Loucy (cell line): ENCODE results near the gene PEMT.
A peak's percentile ranks its signal among the peaks of the same experiment; 100 is the strongest.

Source experiments
- H2AFZ ChIP-seq: fragments of 200-600 bp; sonication (generic); 2 replicates; pipeline ENCODE4 v1.6.0; 2016; ENCODE audit warnings: antibody characterized with exemption, mild to moderate bottlenecking, low read length, moderate library complexity
- H3F3A ChIP-seq: fragments of 200-600 bp; 2 replicates; pipeline ENCODE4 v1.6.0; 2016; ENCODE audit warnings: antibody characterized with exemption, low read depth, mild to moderate bottlenecking
- H3K27me3 ChIP-seq: fragments of 200-600 bp; sonication (generic); 2 replicates; pipeline ENCODE4 v1.6.1; 2014; ENCODE audit warnings: low read length, mild to moderate bottlenecking; ENCODE audit not compliant: insufficient read depth, poor library complexity, severe bottlenecking
- H3K36me3 ChIP-seq: fragments of 200-600 bp; sonication (generic); 2 replicates; pipeline ENCODE4 v1.6.1; 2016; ENCODE audit warnings: low read length; ENCODE audit not compliant: insufficient read depth
- H3K4me1 ChIP-seq: fragments of 200-600 bp; sonication (generic); 2 replicates; pipeline ENCODE4 v1.5.1; 2014; ENCODE audit warnings: low read length, mild to moderate bottlenecking; ENCODE audit not compliant: insufficient read depth, poor library complexity, severe bottlenecking
- H3K4me2 ChIP-seq: fragments of 200-600 bp; sonication (generic); 2 replicates; pipeline ENCODE4 v1.6.0; 2014; ENCODE audit warnings: antibody characterized with exemption, low read length, low read depth, mild to moderate bottlenecking; ENCODE audit not compliant: poor library complexity, severe bottlenecking
- H3K4me3 ChIP-seq: fragments of 200-600 bp; sonication (generic); 2 replicates; pipeline ENCODE4 v1.5.1; 2014; ENCODE audit warnings: low read length, mild to moderate bottlenecking, mixed read lengths; ENCODE audit not compliant: poor library complexity, severe bottlenecking
- H3K79me2 ChIP-seq: fragments of 200-600 bp; sonication (generic); 2 replicates; pipeline ENCODE4 v1.6.1; 2014; ENCODE audit warnings: low read length; ENCODE audit not compliant: insufficient read depth
- H3K9ac ChIP-seq: fragments of 200-600 bp; sonication (generic); 2 replicates; pipeline ENCODE4 v1.6.0; 2014; ENCODE audit warnings: mild to moderate bottlenecking, low read depth, low read length, moderate library complexity; ENCODE audit not compliant: poor library complexity, severe bottlenecking
- H3K9me2 ChIP-seq: fragments of 200-600 bp; sonication (generic); replicated peaks from 2 replicates; pipeline ENCODE4 v1.6.1; 2016; ENCODE audit warnings: low read depth, low read length, mixed read lengths
- H3K9me3 ChIP-seq: fragments of 200-600 bp; sonication (generic); 2 replicates; pipeline ENCODE4 v1.6.1; 2014; ENCODE audit warnings: mild to moderate bottlenecking, antibody characterized with exemption, low read length, low read depth; ENCODE audit not compliant: insufficient read depth
- H4K20me1 ChIP-seq: fragments of 200-600 bp; sonication (generic); 2 replicates; pipeline ENCODE4 v1.6.0; 2014; ENCODE audit warnings: antibody characterized with exemption, low read length, mild to moderate bottlenecking; ENCODE audit not compliant: insufficient read depth, poor library complexity, severe bottlenecking
- EZH2phosphoT487 ChIP-seq: fragments of 200-600 bp; IDR thresholded peaks from 2 replicates; pipeline ENCODE4 v1.6.1; 2018; ENCODE audit warnings: antibody characterized with exemption, mild to moderate bottlenecking, moderate library complexity, borderline replicate concordance
- TF ChIP-seq, protein P1 (sequence below): fragments of 200-600 bp; sonication (generic); conservative IDR thresholded peaks from 2 replicates; pipeline ENCODE4 v1.5.1; 2014; ENCODE audit warnings: mild to moderate bottlenecking, antibody characterized with exemption, low read length

Gene PEMT

DNA sequence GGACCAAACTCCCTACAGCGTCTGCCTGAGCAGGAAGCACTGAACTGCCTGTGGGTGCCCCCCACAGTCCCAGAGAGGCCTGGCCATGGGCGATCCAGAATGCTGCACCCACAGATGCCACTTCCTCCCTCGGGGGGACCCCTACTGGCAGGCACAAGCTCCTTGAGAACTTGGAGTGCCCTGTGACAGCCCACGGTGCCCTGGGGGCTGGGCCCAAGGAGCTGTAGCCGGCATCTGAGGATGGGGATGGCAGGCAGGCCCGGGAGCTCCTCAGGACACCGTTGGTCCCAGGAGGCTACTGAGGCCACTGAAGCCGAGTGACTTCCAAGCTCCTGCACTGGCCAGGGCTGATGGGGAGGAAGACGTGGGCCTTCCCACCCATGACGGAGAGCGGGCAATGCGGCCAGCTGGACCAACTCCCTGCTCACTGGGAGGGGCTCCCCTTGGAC lies 80.2 kb downstream of the PEMT start:
- Histone ChIP-seq H3K9me2 (no peaks in the 10 kb centered on the region), H3K36me3 (no peaks in the 10 kb centered on the region), H3F3A (no peaks in the 10 kb centered on the region), H3K27me3 (no peaks in the 10 kb centered on the region), H3K4me2 (no peak overlapping the region), H4K20me1 (no peaks in the 10 kb centered on the region), H3K9ac (peak overlapping the region; percentile 6), H2AFZ (no peak overlapping the region), H3K4me3 (no peak overlapping the region), H3K4me1 (peaks cover 15% of the 10 kb centered on the region), H3K79me2 (no peaks in the 10 kb centered on the region), H3K9me3 (no peaks in the 10 kb centered on the region)
- TF ChIP-seq, protein P1, sequence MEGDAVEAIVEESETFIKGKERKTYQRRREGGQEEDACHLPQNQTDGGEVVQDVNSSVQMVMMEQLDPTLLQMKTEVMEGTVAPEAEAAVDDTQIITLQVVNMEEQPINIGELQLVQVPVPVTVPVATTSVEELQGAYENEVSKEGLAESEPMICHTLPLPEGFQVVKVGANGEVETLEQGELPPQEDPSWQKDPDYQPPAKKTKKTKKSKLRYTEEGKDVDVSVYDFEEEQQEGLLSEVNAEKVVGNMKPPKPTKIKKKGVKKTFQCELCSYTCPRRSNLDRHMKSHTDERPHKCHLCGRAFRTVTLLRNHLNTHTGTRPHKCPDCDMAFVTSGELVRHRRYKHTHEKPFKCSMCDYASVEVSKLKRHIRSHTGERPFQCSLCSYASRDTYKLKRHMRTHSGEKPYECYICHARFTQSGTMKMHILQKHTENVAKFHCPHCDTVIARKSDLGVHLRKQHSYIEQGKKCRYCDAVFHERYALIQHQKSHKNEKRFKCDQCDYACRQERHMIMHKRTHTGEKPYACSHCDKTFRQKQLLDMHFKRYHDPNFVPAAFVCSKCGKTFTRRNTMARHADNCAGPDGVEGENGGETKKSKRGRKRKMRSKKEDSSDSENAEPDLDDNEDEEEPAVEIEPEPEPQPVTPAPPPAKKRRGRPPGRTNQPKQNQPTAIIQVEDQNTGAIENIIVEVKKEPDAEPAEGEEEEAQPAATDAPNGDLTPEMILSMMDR = peak; percentile 37; the same call in 1 of the 2 replicates
- no peak for TF ChIP-seq EZH2phosphoT487

DNA sequence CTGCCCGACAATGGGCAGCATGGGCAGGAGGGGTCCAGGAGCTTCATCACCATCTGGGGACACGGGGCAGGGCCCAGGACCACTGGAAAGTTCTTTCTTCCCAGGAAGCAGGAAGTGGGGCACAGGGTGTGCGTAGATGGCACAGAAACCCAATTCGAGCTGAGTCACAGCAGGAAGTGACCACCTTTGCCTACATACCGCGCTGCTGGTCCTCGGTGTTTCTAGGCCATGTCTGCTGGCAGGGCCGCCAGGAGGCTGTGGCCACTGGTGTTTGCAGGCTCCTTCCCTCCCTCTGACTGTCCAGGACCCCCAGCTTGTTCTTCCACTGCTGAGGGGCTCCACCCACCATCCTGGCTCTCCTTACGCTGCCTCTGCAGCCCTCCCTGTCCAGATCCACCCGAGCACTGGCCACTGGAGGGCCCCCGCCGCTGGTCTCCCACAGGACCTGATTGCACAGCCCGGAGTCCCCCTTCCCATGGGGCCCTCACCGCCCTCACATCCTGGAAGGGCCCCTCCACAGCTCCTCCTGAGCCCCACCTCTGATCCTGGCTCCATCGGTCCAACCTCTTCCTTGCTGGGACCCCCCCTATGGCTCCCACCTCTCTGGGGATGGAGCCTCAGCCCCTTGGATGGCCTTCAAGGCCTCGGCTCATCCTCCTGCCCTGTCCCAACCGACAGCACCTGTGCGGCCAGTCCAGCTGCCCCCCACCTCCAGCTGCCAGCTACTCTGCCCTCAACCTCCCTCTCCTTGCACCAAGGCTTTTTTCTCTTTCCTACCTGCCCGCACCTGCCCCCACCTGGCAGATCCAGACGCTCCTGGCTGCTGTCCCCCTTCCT lies 80.8 kb downstream of the PEMT start:
- TF ChIP-seq, protein P1 = no peak
- TF ChIP-seq EZH2phosphoT487 = no peak
- no peak overlapping the region for H3K4me2 ChIP-seq
- H3K4me1 ChIP-seq = peaks cover 15% of the 10 kb centered on the region
- H3K27me3 ChIP-seq = no peaks in the 10 kb centered on the region
- H3K9ac ChIP-seq = peak overlapping the region; percentile 6
- no peak overlapping the region for H3K4me3 ChIP-seq
- no peaks in the 10 kb centered on the region for H3K9me2 ChIP-seq
- H3K79me2 ChIP-seq = no peaks in the 10 kb centered on the region
- H3F3A ChIP-seq = no peaks in the 10 kb centered on the region
- H4K20me1 ChIP-seq = no peaks in the 10 kb centered on the region
- no peaks in the 10 kb centered on the region for H3K36me3 ChIP-seq
- no peak overlapping the region for H2AFZ ChIP-seq
- H3K9me3 ChIP-seq = no peaks in the 10 kb centered on the region

DNA sequence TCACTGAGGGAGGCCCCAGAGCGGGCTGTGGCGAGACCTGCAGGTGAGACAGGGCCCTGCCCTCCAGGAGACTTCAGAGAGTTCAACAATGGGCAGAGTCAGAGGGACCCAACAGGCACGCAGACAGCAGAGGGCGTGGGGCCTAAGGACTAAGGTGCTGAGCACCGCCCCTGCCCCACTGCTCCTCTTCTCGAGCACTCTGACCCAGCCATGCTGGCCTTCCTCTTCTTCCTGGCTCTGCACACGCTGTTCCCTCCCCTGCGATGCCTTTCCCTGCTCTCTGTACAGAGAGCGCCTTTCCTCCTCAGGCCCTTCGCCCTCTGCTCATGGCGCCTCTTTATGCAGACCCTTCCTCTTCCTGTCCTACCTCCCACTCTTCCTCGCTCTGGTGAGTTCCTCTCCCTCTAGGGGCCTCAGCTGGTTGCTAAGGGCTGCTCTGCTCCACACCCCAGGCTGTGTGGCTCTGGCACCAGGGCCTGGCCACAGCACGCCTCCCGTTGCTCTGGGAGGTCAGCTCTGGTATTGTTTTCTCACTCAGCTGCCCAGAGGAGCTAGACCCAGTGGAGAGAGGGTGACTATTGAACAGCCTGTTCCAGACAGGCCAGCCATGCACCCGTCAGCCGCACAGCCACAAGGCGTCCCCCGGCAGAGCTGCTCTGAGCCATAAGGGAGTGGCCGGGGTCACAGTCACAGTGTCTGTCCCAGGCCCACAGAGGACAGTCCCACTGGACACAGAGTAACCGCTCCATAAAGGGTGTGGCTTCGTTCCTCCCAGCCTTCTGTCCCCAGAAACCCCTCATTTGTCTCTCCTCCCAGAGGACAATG lies 81.7 kb downstream of the PEMT start:
- H3K4me2 ChIP-seq = no peak overlapping the region
- no peaks in the 10 kb centered on the region for H3K79me2 ChIP-seq
- peaks cover 15% of the 10 kb centered on the region for H3K4me1 ChIP-seq
- H2AFZ ChIP-seq = no peak overlapping the region
- no peaks in the 10 kb centered on the region for H3K36me3 ChIP-seq
- H3K9me3 ChIP-seq = no peaks in the 10 kb centered on the region
- no peaks in the 10 kb centered on the region for H4K20me1 ChIP-seq
- no peak for TF ChIP-seq EZH2phosphoT487
- TF ChIP-seq, protein P1 = no peak
- H3K4me3 ChIP-seq = no peak overlapping the region
- no peaks in the 10 kb centered on the region for H3F3A ChIP-seq
- no peaks in the 10 kb centered on the region for H3K27me3 ChIP-seq
- H3K9ac ChIP-seq = no peak overlapping the region
- no peaks in the 10 kb centered on the region for H3K9me2 ChIP-seq
